HepG2 (cell line): ENCODE results near the gene FBXO41. TPM values are rescaled to one million over a fixed set of nuclear protein-coding genes. Genes with fewer than 3 reads are reported as not detected.

Source experiments
- HMGXB4 ChIP-seq, 2 experiments: sonication (generic) in 1 of 2; formaldehyde crosslinking in 1 of 2; IDR thresholded peaks; 2 replicates each; pipeline versions ENCODE4 v1.4.0 to v1.6.1; 2018 to 2020; ENCODE audit warnings: missing genetic modification reagents in 2 of 2, borderline replicate concordance in 1 of 2, low read depth in 1 of 2, mild to moderate bottlenecking in 1 of 2, missing biosample characterization in 1 of 2
- KDM3A ChIP-seq: IDR thresholded peaks from 2 replicates; pipeline ENCODE4 v1.6.1; 2018; ENCODE audit warnings: low read depth, missing compliant biosample characterization
- ZNF713 ChIP-seq: sonication (generic); formaldehyde crosslinking; IDR thresholded peaks from 2 replicates; pipeline ENCODE4 v1.4.0; 2020; ENCODE audit warnings: mild to moderate bottlenecking, missing genetic modification reagents
- polyA plus RNA-seq, 8 experiments: library from polyadenylated mRNA; depleted of rRNA in 3 of 8; stranded (reverse) in 7 of 8; unstranded in 1 of 8; fragments of >200 nt; fragmentation: Illumina TruSeq in 4 of 8; extraction: Trizol in 4 of 8; gene quantifications; 2 replicates each; pipeline versions ENCODE4 v1.2.1 to v1.2.3, GENCODE V29; 2011 to 2016; ENCODE audit warnings: low read depth in 4 of 8, missing spikeins in 1 of 8, mixed read lengths in 1 of 8; ENCODE audit not compliant: insufficient read depth in 1 of 8
- total RNA-seq, 5 experiments: library from RNA; depleted of rRNA; stranded (reverse); fragments of >200 nt; fragmentation: Illumina TruSeq; extraction: Trizol; gene quantifications; 2 replicates each; pipeline ENCODE4 v1.2.3, GENCODE V29; 2016; ENCODE audit warnings: low read depth in 1 of 5
- TF ChIP-seq, protein P1 (sequence below): sonication (generic); formaldehyde crosslinking; IDR thresholded peaks from 2 replicates; pipeline ENCODE4 v1.4.0; 2020; ENCODE audit warnings: mild to moderate bottlenecking, missing genetic modification reagents, borderline replicate concordance
- TF ChIP-seq, protein P2 (sequence below): IDR thresholded peaks from 2 replicates; pipeline ENCODE4 v1.6.1; 2016; ENCODE audit warnings: control low read depth

FBXO41 gene
- total and polyA plus RNA-seq, 2 of the 13 experiments (the other 11 are each of a cell fraction or from before 2014, with no cell fraction given), result 4.2 to 10.3 TPM

GRCh38 chr2:73269686-73270465 lies 14.4 kb downstream of the FBXO41 start (continued):
- TF ChIP-seq, protein P1, sequence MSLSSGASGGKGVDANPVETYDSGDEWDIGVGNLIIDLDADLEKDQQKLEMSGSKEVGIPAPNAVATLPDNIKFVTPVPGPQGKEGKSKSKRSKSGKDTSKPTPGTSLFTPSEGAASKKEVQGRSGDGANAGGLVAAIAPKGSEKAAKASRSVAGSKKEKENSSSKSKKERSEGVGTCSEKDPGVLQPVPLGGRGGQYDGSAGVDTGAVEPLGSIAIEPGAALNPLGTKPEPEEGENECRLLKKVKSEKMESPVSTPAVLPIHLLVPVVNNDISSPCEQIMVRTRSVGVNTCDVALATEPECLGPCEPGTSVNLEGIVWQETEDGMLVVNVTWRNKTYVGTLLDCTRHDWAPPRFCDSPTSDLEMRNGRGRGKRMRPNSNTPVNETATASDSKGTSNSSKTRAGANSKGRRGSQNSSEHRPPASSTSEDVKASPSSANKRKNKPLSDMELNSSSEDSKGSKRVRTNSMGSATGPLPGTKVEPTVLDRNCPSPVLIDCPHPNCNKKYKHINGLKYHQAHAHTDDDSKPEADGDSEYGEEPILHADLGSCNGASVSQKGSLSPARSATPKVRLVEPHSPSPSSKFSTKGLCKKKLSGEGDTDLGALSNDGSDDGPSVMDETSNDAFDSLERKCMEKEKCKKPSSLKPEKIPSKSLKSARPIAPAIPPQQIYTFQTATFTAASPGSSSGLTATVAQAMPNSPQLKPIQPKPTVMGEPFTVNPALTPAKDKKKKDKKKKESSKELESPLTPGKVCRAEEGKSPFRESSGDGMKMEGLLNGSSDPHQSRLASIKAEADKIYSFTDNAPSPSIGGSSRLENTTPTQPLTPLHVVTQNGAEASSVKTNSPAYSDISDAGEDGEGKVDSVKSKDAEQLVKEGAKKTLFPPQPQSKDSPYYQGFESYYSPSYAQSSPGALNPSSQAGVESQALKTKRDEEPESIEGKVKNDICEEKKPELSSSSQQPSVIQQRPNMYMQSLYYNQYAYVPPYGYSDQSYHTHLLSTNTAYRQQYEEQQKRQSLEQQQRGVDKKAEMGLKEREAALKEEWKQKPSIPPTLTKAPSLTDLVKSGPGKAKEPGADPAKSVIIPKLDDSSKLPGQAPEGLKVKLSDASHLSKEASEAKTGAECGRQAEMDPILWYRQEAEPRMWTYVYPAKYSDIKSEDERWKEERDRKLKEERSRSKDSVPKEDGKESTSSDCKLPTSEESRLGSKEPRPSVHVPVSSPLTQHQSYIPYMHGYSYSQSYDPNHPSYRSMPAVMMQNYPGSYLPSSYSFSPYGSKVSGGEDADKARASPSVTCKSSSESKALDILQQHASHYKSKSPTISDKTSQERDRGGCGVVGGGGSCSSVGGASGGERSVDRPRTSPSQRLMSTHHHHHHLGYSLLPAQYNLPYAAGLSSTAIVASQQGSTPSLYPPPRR (CRISPR knock-in tag), result no peak
- TF ChIP-seq KDM3A (CRISPR knock-in tag) (no peak), HMGXB4 (CRISPR knock-in tag; IDR thresholded peaks at IDR 0.05; ENCODE audit: borderline replicate concordance in 1 of 2, low read depth in 1 of 2) (no peak), ZNF713 (CRISPR knock-in tag) (no peak)
- TF ChIP-seq, protein P2, sequence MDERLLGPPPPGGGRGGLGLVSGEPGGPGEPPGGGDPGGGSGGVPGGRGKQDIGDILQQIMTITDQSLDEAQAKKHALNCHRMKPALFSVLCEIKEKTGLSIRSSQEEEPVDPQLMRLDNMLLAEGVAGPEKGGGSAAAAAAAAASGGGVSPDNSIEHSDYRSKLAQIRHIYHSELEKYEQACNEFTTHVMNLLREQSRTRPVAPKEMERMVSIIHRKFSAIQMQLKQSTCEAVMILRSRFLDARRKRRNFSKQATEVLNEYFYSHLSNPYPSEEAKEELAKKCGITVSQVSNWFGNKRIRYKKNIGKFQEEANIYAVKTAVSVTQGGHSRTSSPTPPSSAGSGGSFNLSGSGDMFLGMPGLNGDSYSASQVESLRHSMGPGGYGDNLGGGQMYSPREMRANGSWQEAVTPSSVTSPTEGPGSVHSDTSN, result no peak
